GM18868 (cell line): ENCODE data around the gene PCCA.
"Not testable (repeated sequence)": the region's sequence is repeated elsewhere in the genome, so short reads cannot be mapped to it uniquely, and the experiment has no call there.

ENCODE experiments used
- ATAC-seq: cut with Tn5 transposase; IDR thresholded peaks from one replicate; pipeline ENCODE4 v1.9.1; 2021; ENCODE audit warnings: mild to moderate bottlenecking, moderate library complexity; ENCODE audit not compliant: unreplicated experiment

The PCCA gene

GRCh38 chr13:100139817-100140216 is 50.9 kb downstream of the PCCA start:
- no peak for ATAC-seq

GRCh38 chr13:100140441-100140840 is 51.5 kb downstream of the PCCA start:
- ATAC-seq: no peak

GRCh38 chr13:100141461-100141961 is 52.6 kb downstream of the PCCA start:
- ATAC-seq: not testable (repeated sequence)

GRCh38 chr13:100146534-100146933 is 57.6 kb downstream of the PCCA start:
- no peak for ATAC-seq

GRCh38 chr13:100147825-100148224 is 58.9 kb downstream of the PCCA start:
- no peak for ATAC-seq

- no peak for ATAC-seq
Observed at GRCh38 chr13:100148422-100148821, 59.5 kb downstream of the PCCA start.

- ATAC-seq: no peak
Observed at GRCh38 chr13:100149389-100149788, 60.5 kb downstream of the PCCA start.

GRCh38 chr13:100150711-100151110 is 61.8 kb downstream of the PCCA start:
- ATAC-seq: not testable (repeated sequence)

- ATAC-seq: no peak
Observed at GRCh38 chr13:100154842-100155416, 66.0 kb downstream of the PCCA start.

GRCh38 chr13:100156788-100157187 is 67.9 kb downstream of the PCCA start:
- no peak for ATAC-seq

- no peak for ATAC-seq
Observed at GRCh38 chr13:100158569-100158968, 69.7 kb downstream of the PCCA start.

- no peak for ATAC-seq
Observed at GRCh38 chr13:100159584-100159983, 70.7 kb downstream of the PCCA start.

GRCh38 chr13:100160450-100160849 is 71.6 kb downstream of the PCCA start:
- ATAC-seq: no peak

- ATAC-seq: no peak
Observed at GRCh38 chr13:100163375-100163774, 74.5 kb downstream of the PCCA start.

- no peak for ATAC-seq
Observed at GRCh38 chr13:100173203-100173602, 84.3 kb downstream of the PCCA start.

- not testable (repeated sequence) for ATAC-seq
Observed at GRCh38 chr13:100174455-100174854, 85.6 kb downstream of the PCCA start.

- ATAC-seq: no peak
Observed at GRCh38 chr13:100175078-100175802, 86.3 kb downstream of the PCCA start.

GRCh38 chr13:100175803-100176182 is 86.9 kb downstream of the PCCA start:
- no peak for ATAC-seq

GRCh38 chr13:100176801-100177400 is 88.0 kb downstream of the PCCA start:
- no peak for ATAC-seq

GRCh38 chr13:100178309-100178708 is 89.4 kb downstream of the PCCA start:
- no peak for ATAC-seq

- ATAC-seq: no peak
Observed at GRCh38 chr13:100179276-100179675, 90.4 kb downstream of the PCCA start.

GRCh38 chr13:100182900-100183490 is 94.1 kb downstream of the PCCA start:
- ATAC-seq: no peak
